Right lobe of liver (tissue), 6 donors: ENCODE data around the gene RBM38. TPM values are rescaled to one million over a fixed set of nuclear protein-coding genes. Genes with fewer than 3 reads are reported as not detected.

Source experiments
- ATAC-seq, 4 donors: fragments of 200-7000 bp; cut with Tn5 transposase; one replicate each; pipeline ENCODE4 v1.9.1; 2020; ENCODE audit warnings: mild to moderate bottlenecking in 4 of 4, moderate library complexity in 4 of 4
- DNase-seq, 3 donors: peaks; one replicate each; pipeline ENCODE4 v3.0.0-alpha.2; 2020
- H3K27ac ChIP-seq, 3 donors: fragments of 200-600 bp; one replicate each; pipeline ENCODE4 v1.8.0; 2022
- H3K27me3 ChIP-seq, 2 donors: fragments of 200-600 bp; one replicate each; pipeline ENCODE4 v1.8.0; 2022
- H3K36me3 ChIP-seq, 4 donors: fragments of 200-600 bp; sonication (generic) in 1 of 4; one replicate each; pipeline versions ENCODE4 v1.5.1 to v1.8.0; 2017 to 2022; ENCODE audit warnings: control low read depth in 1 of 4
- H3K4me1 ChIP-seq, 4 donors: fragments of 200-600 bp; sonication (generic) in 1 of 4; one replicate each; pipeline versions ENCODE4 v1.5.1 to v1.8.0; 2017 to 2022; ENCODE audit warnings: control low read depth in 1 of 4
- H3K4me3 ChIP-seq, 3 donors: fragments of 200-600 bp; one replicate each; pipeline ENCODE4 v1.8.0; 2022
- H3K9me3 ChIP-seq, 4 donors: fragments of 200-600 bp; sonication (generic) in 1 of 4; one replicate each; pipeline versions ENCODE4 v1.5.1 to v1.8.0; 2017 to 2022; ENCODE audit warnings: control low read depth in 1 of 4
- CTCF ChIP-seq, 4 donors: fragments of 200-600 bp in 3 of 4; fragments of 450-650 bp in 1 of 4; IDR thresholded peaks; one replicate each; pipeline versions ENCODE4 v1.5.1 to v1.8.0; 2016 to 2022; ENCODE audit warnings: antibody characterized with exemption in 4 of 4, mild to moderate bottlenecking in 2 of 4
- POLR2A ChIP-seq: fragments of 450-650 bp; IDR thresholded peaks from one replicate; pipeline ENCODE4 v1.6.1; 2017; ENCODE audit warnings: antibody characterized with exemption, mild to moderate bottlenecking
- WGBS: methylation state at CpG from one replicate; pipeline ENCODE4 v1.1.6; 2018; ENCODE audit warnings: low coverage, low lambda C conversion rate; ENCODE audit not compliant: insufficient coverage; ENCODE audit errors: missing lambda C conversion rate; 5-methylcytosine and 5-hydroxymethylcytosine counted together
- intact Hi-C, 2 donors: fragments of 100-400 bp; cut with DNase I; formaldehyde crosslinking; loops; one replicate each; pipeline versions ENCODE4 v1.11.2 to v1.14.1; 2022
- total RNA-seq, 6 experiments: library from RNA; depleted of rRNA in 2 of 6; stranded (reverse); fragments of >200 nt in 2 of 6; fragmentation: NEBNext Ultra II Directional in 3 of 6; extraction: Animal tissue kit (Norgen Biotek cat#: 25700) in 3 of 6; gene quantifications; one replicate each; pipeline versions ENCODE4 v1.1.0 to v1.2.4, GENCODE V29; 2016 to 2023
- donor health status: DM: no; HTN: yes; CAD: no.
- donor health status: DM: no; HTN: no; CAD: no.
- donor health status: DM: no; HTN: no; CAD: no.
- donor health status: DM: no; HTN: yes; CAD: no.
- donor health status: DM: no; HTN: yes; CAD: no.

Gene RBM38
- total RNA-seq, 6 experiments from 2014 or later: 3.9 to 16.9 (median 9.6) TPM

- ATAC-seq (peak; percentile 9 to 58 (median 43)), DNase-seq (no peak)
- intact Hi-C loops: no loop called here
- 66% methylated on average over 14 of the region's 21 CpGs for WGBS
- Histone ChIP-seq H3K27me3 (no peaks in the 10 kb centered on the region), H3K4me1 (peaks cover 0 to 6% (median 0%) of the 10 kb centered on the region in 4 donors), H3K4me3 (no peak overlapping the region), H3K36me3 (no peaks in the 10 kb centered on the region), H3K9me3 (no peaks in the 10 kb centered on the region), H3K27ac (no peak overlapping the region)
- no peak for TF ChIP-seq CTCF (IDR thresholded peaks at IDR 0.05)
- no peak for TF ChIP-seq POLR2A
These were observed 60.8 kb downstream of the RBM38 start for GRCh38 chr20:57451795-57452661.

- TF ChIP-seq CTCF (IDR thresholded peaks at IDR 0.05): no peak
- TF ChIP-seq POLR2A: no peak
- ATAC-seq: no peak
- no peak overlapping the region for H3K27ac ChIP-seq
- no peaks in the 10 kb centered on the region for H3K27me3 ChIP-seq
- no peaks in the 10 kb centered on the region for H3K9me3 ChIP-seq
- H3K4me3 ChIP-seq: no peak overlapping the region
- intact Hi-C loops: no loop called here
- H3K4me1 ChIP-seq: peaks cover 0 to 23% (median 0%) of the 10 kb centered on the region in 4 donors
- 71% methylated on average over 3 of the region's 3 CpGs for WGBS
- DNase-seq: no peak
- no peaks in the 10 kb centered on the region for H3K36me3 ChIP-seq
These were observed 64.2 kb downstream of the RBM38 start for GRCh38 chr20:57455386-57455785.

- H3K4me1 ChIP-seq: peaks cover 0 to 23% (median 0%) of the 10 kb centered on the region in 4 donors
- DNase-seq: no peak
- H3K4me3 ChIP-seq: no peak overlapping the region
- no peaks in the 10 kb centered on the region for H3K27me3 ChIP-seq
- 97% methylated on average over 5 of the region's 13 CpGs for WGBS
- H3K9me3 ChIP-seq: no peaks in the 10 kb centered on the region
- ATAC-seq: no peak
- no peak for TF ChIP-seq POLR2A
- no peak for TF ChIP-seq CTCF (IDR thresholded peaks at IDR 0.05)
- intact Hi-C loops: no loop called here
- H3K27ac ChIP-seq: no peak overlapping the region
- H3K36me3 ChIP-seq: no peaks in the 10 kb centered on the region
These were observed 64.9 kb downstream of the RBM38 start for GRCh38 chr20:57456116-57456515.

GRCh38 chr20:57457243-57458095 lies 66.3 kb downstream of the RBM38 start:
- H3K4me1 ChIP-seq: peaks cover 0 to 18% (median 0%) of the 10 kb centered on the region in 4 donors
- no peaks in the 10 kb centered on the region for H3K36me3 ChIP-seq
- WGBS: 23% methylated on average over 5 of the region's 21 CpGs
- no peaks in the 10 kb centered on the region for H3K27me3 ChIP-seq
- ATAC-seq (peak; percentile 17 to 72 (median 42)), DNase-seq (peak in 1 of 3 donors; percentile 77)
- H3K9me3 ChIP-seq: no peaks in the 10 kb centered on the region
- peak overlapping the region in 1 of 3 donors; percentile 60 for H3K27ac ChIP-seq
- intact Hi-C loops: no loop called here
- TF ChIP-seq POLR2A (peak; percentile 42), CTCF (IDR thresholded peaks at IDR 0.05) (no peak)
- H3K4me3 ChIP-seq: no peak overlapping the region
